Nephron (organoid): Measurements from ENCODE around the gene KRTDAP.
A peak's percentile ranks its signal among the peaks of the same experiment; 100 is the strongest.

Source experiments
- H3K27ac Mint-ChIP-seq, 3 experiments: 2 replicates each; pipeline ENCODE4 v1.8.0; 2020; ENCODE audit warnings: mixed read lengths in 3 of 3, mild to moderate bottlenecking in 2 of 3, moderate library complexity in 1 of 3
- H3K27me3 Mint-ChIP-seq: 2 replicates; pipeline ENCODE4 v1.8.0; 2021; ENCODE audit warnings: low read depth, mild to moderate bottlenecking, moderate library complexity, mixed read lengths
- H3K36me3 Mint-ChIP-seq: 2 replicates; pipeline ENCODE4 v1.8.0; 2020; ENCODE audit warnings: low read depth, mixed read lengths
- H3K4me1 Mint-ChIP-seq: 2 replicates; pipeline ENCODE4 v1.8.0; 2020; ENCODE audit warnings: mixed read lengths
- H3K4me3 Mint-ChIP-seq, 3 experiments: 2 replicates each; pipeline ENCODE4 v1.8.0; 2020; ENCODE audit warnings: mild to moderate bottlenecking in 3 of 3, mixed read lengths in 3 of 3, moderate library complexity in 2 of 3
- H3K9me3 Mint-ChIP-seq: 2 replicates; pipeline ENCODE4 v1.8.0; 2020; ENCODE audit warnings: mixed read lengths
- TF ChIP-seq, protein P1 (sequence below), 3 experiments: fragments of 200-600 bp; sonication (generic); IDR thresholded peaks; one replicate each; pipeline ENCODE4 v1.5.0; 2021; ENCODE audit warnings: antibody characterized with exemption in 3 of 3; ENCODE audit not compliant: unreplicated experiment in 3 of 3

Gene KRTDAP

DNA sequence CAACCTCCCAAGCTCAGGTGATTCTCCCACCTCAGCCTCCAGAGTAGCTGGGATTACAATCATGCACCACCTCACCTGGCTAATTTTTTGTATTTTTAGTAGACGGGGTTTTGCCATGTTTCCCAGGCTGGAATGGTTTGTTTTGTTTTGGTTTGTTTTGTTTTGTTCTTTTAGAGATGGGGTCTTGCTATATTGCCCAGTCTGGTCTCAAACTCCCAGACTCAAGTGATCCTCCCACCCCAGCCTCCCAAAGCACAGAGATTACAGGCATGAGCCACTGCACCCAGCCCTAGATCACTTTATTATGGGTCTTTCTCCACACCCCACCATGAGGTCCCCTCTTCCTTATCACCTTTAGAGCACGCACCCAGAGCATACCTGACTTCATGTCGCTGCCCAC is 8.0 kb upstream of the KRTDAP start:
- no peaks in the 10 kb centered on the region for H3K9me3 Mint-ChIP-seq
- peaks cover 19% of the 10 kb centered on the region for H3K27me3 Mint-ChIP-seq
- H3K27ac Mint-ChIP-seq, result no peak overlapping the region
- no peaks in the 10 kb centered on the region for H3K36me3 Mint-ChIP-seq
- TF ChIP-seq, protein P1, sequence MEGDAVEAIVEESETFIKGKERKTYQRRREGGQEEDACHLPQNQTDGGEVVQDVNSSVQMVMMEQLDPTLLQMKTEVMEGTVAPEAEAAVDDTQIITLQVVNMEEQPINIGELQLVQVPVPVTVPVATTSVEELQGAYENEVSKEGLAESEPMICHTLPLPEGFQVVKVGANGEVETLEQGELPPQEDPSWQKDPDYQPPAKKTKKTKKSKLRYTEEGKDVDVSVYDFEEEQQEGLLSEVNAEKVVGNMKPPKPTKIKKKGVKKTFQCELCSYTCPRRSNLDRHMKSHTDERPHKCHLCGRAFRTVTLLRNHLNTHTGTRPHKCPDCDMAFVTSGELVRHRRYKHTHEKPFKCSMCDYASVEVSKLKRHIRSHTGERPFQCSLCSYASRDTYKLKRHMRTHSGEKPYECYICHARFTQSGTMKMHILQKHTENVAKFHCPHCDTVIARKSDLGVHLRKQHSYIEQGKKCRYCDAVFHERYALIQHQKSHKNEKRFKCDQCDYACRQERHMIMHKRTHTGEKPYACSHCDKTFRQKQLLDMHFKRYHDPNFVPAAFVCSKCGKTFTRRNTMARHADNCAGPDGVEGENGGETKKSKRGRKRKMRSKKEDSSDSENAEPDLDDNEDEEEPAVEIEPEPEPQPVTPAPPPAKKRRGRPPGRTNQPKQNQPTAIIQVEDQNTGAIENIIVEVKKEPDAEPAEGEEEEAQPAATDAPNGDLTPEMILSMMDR (IDR thresholded peaks at IDR 0.05; ENCODE audit: unreplicated experiment in 3 of 3), result no peak
- H3K4me1 Mint-ChIP-seq, result no peaks in the 10 kb centered on the region
- no peak overlapping the region for H3K4me3 Mint-ChIP-seq

DNA sequence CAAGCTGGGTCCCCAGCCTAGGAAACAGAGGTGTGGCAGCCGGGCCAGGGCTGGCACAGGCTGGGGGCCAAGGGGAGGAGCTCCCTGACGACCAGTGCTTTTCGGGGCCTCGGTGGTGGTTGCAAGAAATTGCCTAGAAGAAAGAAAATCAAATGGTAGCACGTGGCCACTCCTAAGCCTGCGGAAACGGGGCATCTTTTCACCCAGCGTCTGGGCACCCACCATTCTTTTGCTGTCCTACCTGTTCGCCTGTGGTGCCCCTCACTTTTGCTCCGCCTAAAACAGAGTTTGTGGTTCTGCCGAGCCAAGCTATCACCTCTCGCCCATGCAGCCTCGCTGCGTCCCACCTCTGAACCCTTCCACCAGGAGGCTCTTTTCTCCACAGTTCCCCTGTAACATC is 7.1 kb upstream of the KRTDAP start:
- no peak overlapping the region for H3K4me3 Mint-ChIP-seq
- TF ChIP-seq, protein P1 (IDR thresholded peaks at IDR 0.05; ENCODE audit: unreplicated experiment in 3 of 3), result no peak
- H3K4me1 Mint-ChIP-seq, result no peaks in the 10 kb centered on the region
- no peaks in the 10 kb centered on the region for H3K36me3 Mint-ChIP-seq
- no peaks in the 10 kb centered on the region for H3K9me3 Mint-ChIP-seq
- no peak overlapping the region for H3K27ac Mint-ChIP-seq
- H3K27me3 Mint-ChIP-seq, result peaks cover 27% of the 10 kb centered on the region

DNA sequence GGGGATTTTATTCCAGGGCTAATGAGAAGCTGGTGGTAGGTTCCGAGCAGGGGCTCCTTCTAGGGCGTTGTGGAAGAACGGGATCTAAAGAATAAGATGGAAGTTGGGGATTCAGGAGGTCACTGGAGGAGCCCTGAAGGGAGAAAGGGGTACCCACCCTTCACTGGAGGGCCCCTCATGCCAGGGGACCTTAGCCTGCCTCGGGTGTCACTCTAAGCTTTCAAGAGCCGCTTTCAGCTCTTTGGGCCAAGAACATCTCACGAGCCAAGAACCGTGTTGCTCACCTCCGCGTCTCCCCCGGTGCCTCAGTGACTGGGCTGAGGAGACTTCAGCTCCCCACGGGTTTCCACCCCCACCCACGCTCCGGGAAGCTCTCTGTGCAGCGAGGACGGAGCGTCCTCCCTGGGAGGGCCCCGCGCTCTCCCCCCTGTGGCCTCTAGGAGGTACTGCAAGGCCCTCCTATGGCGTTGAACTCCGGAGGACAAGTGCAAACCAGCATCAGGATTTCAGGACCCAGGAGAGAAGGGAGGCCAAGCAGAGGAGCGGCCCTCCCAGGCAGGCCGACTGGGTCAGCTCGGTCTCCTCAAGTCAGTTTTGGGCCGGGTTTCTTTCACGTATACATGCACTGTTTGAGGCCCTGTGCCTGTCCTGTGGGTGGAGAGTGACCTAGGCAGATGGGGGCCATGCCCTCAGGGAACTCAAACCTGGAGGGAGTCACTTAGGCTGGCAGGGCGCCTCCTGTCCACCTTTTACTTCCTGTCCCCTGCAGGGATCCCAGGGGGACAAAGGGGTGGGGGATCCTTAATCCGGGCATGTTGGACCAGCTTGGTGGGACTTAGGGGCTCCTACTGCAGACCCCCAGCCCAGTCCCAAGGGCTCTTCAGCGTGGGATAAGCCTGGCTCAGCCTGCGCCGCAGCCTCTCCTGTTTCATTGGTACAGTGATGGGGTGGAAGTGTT is 5.1 kb upstream of the KRTDAP start:
- Mint-ChIP-seq H3K4me3 (peak overlapping the region in 1 of 3 experiments; percentile 21), H3K9me3 (no peaks in the 10 kb centered on the region), H3K4me1 (no peaks in the 10 kb centered on the region), H3K27ac (no peak overlapping the region), H3K27me3 (peaks cover 39% of the 10 kb centered on the region), H3K36me3 (no peaks in the 10 kb centered on the region)
- TF ChIP-seq, protein P1 (IDR thresholded peaks at IDR 0.05; ENCODE audit: unreplicated experiment in 3 of 3), result peak; percentile 94 to 98 (median 95)

DNA sequence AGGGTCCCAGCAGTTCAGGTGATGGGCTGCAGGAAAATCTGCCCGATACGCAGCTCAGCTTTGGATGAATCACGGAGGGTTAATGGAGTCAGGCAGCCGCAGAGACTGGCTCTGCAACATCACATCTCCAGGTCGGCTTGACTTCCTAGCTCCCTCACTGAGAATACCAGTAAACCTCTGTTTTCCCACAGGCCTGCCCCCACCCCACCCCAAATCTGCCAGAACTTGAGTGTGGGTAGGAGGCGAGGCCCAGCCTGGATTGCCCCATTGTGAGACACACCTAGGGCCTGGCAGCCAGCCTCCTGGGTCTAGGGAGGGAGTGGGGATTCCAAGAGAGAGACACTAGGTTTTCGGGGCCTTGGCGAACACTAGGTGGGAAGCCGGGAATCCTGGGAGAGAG is 3.7 kb upstream of the KRTDAP start:
- Mint-ChIP-seq H3K4me1 (no peaks in the 10 kb centered on the region), H3K27me3 (peaks cover 45% of the 10 kb centered on the region), H3K4me3 (no peak overlapping the region), H3K36me3 (no peaks in the 10 kb centered on the region), H3K27ac (no peak overlapping the region), H3K9me3 (no peaks in the 10 kb centered on the region)
- TF ChIP-seq, protein P1 (IDR thresholded peaks at IDR 0.05; ENCODE audit: unreplicated experiment in 3 of 3), result no peak

DNA sequence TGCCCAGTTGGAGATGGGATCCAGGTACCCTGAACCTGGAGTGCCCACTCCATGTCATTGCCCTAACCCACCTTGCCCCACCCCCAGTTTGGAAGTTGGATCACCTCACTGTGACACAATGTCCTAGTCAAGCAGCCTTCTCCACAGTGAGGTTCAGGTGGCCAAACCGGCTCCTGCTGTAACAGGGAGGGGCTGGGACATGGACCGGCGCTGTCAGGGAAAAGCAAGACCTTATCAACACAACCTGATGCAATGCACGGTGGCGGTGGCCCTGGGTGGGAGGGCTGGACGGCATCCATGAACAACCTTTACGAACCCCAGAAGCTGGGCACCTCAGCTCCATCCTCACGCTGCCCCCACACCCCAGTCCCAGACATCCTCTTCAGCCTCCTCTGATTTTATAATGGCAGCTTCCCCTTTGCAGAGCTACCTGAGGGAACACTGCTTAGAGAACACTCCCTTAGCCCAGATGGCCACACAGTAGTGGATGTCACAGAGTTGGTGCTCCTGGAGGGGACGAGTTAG is 1.6 kb upstream of the KRTDAP start:
- no peak overlapping the region for H3K4me3 Mint-ChIP-seq
- no peak overlapping the region for H3K27ac Mint-ChIP-seq
- TF ChIP-seq, protein P1 (IDR thresholded peaks at IDR 0.05; ENCODE audit: unreplicated experiment in 3 of 3), result no peak
- no peaks in the 10 kb centered on the region for H3K36me3 Mint-ChIP-seq
- no peaks in the 10 kb centered on the region for H3K4me1 Mint-ChIP-seq
- H3K9me3 Mint-ChIP-seq, result no peaks in the 10 kb centered on the region
- peaks cover 66% of the 10 kb centered on the region for H3K27me3 Mint-ChIP-seq
